GM21576 (cell line): ENCODE data around the gene DCAF5.
"Not testable (repeated sequence)": the region's sequence is repeated elsewhere in the genome, so short reads cannot be mapped to it uniquely, and the experiment has no call there.

Source experiments
- ATAC-seq: cut with Tn5 transposase; IDR thresholded peaks from one replicate; pipeline ENCODE4 v1.9.1; 2021; ENCODE audit warnings: mild to moderate bottlenecking, moderate library complexity; ENCODE audit not compliant: unreplicated experiment

Gene DCAF5

GRCh38 chr14:69043596-69044260, 109.2 kb downstream of the DCAF5 start:
- no peak for ATAC-seq

GRCh38 chr14:69042787-69043444, 110.0 kb downstream of the DCAF5 start:
- no peak for ATAC-seq

- ATAC-seq = no peak
Measured at GRCh38 chr14:69042299-69042698, 110.6 kb downstream of the DCAF5 start.

GRCh38 chr14:69041783-69042182, 111.1 kb downstream of the DCAF5 start:
- ATAC-seq = no peak

GRCh38 chr14:69040353-69040752, 112.6 kb downstream of the DCAF5 start:
- ATAC-seq = no peak

GRCh38 chr14:69039288-69039628, 113.7 kb downstream of the DCAF5 start:
- no peak for ATAC-seq

- no peak for ATAC-seq
Measured at GRCh38 chr14:69038455-69039287, 114.2 kb downstream of the DCAF5 start.

- no peak for ATAC-seq
Measured at GRCh38 chr14:69037790-69038454, 115.0 kb downstream of the DCAF5 start.

GRCh38 chr14:69036757-69037506, 116.0 kb downstream of the DCAF5 start:
- no peak for ATAC-seq

- no peak for ATAC-seq
Measured at GRCh38 chr14:69034612-69035262, 118.2 kb downstream of the DCAF5 start.

- ATAC-seq = no peak
Measured at GRCh38 chr14:69027242-69027913, 125.5 kb downstream of the DCAF5 start.

GRCh38 chr14:69023035-69023434, 129.9 kb downstream of the DCAF5 start:
- ATAC-seq = no peak

- not testable (repeated sequence) for ATAC-seq
Measured at GRCh38 chr14:69022093-69022492, 130.8 kb downstream of the DCAF5 start.

- no peak for ATAC-seq
Measured at GRCh38 chr14:69017706-69018105, 135.2 kb downstream of the DCAF5 start.

GRCh38 chr14:69014829-69015259, 138.1 kb downstream of the DCAF5 start:
- no peak for ATAC-seq

- ATAC-seq = no peak
Measured at GRCh38 chr14:69013943-69014782, 138.8 kb downstream of the DCAF5 start.

GRCh38 chr14:69012256-69012953, 140.5 kb downstream of the DCAF5 start:
- no peak for ATAC-seq

GRCh38 chr14:69010648-69011047, 142.3 kb downstream of the DCAF5 start:
- no peak for ATAC-seq
